GM13977 (cell line): ENCODE results near the gene MAP1LC3B2.

Experiments used
- DNase-seq: peaks from one replicate; pipeline ENCODE4 v3.0.0; 2012; ENCODE audit warnings: low spot score
- CTCF ChIP-seq: IDR thresholded peaks from 2 replicates; pipeline ENCODE4 v1.5.1; 2012; ENCODE audit warnings: mild to moderate bottlenecking, control low read depth; ENCODE audit not compliant: insufficient read depth; ENCODE audit errors: extremely low read depth, missing control alignments
- in situ Hi-C: fragments of 300-500 bp; cut with MboI; formaldehyde crosslinking; loops from one replicate; pipeline ENCODE4 v1.12.0; 2022; ENCODE audit warnings: low sequenced_read_pairs, low pct_unique_long_range_greater_than_20kb, mixed read lengths, inconsistent platforms; ENCODE audit not compliant: unreplicated experiment

MAP1LC3B2 gene

GRCh38 chr12:116556356-116556952 is 2.7 kb upstream of the MAP1LC3B2 start:
- in situ Hi-C loops = loop anchor here (25.0 kb wide), 1 partner anchor 269 kb away; the partner anchor contains the start of gene MED13L
- no peak for TF ChIP-seq CTCF

GRCh38 chr12:116556964-116557698 is 2.0 kb upstream of the MAP1LC3B2 start:
- in situ Hi-C loops = loop anchor here (25.0 kb wide), 1 partner anchor 270 kb away; the partner anchor contains the start of gene MED13L
- TF ChIP-seq CTCF = no peak
- no peak for DNase-seq

More at GRCh38 chr12:116556356-116556952, 2.7 kb upstream of the MAP1LC3B2 start:
- no peak for DNase-seq

- TF ChIP-seq CTCF = no peak
- in situ Hi-C loops = loop anchor here (25.0 kb wide), 1 partner anchor 271 kb away; the partner anchor contains the start of gene MED13L
- DNase-seq = no peak
Measured at GRCh38 chr12:116558280-116559161, 660 bp upstream of the MAP1LC3B2 start.

GRCh38 chr12:116561181-116561821 is 2.1 kb downstream of the MAP1LC3B2 start:
- no peak for TF ChIP-seq CTCF
- no peak for DNase-seq
- in situ Hi-C loops = loop anchor here (25.0 kb wide), 1 partner anchor 274 kb away; the partner anchor contains the start of gene MED13L

GRCh38 chr12:116562090-116562489 is 2.9 kb downstream of the MAP1LC3B2 start:
- DNase-seq = no peak
- no peak for TF ChIP-seq CTCF
- in situ Hi-C loops = loop anchor here (25.0 kb wide), 1 partner anchor 275 kb away; the partner anchor contains the start of gene MED13L

- DNase-seq = no peak
- TF ChIP-seq CTCF = no peak
- in situ Hi-C loops = loop anchor here (25.0 kb wide), 1 partner anchor 276 kb away; the partner anchor contains the start of gene MED13L
Measured at GRCh38 chr12:116563262-116563661, 4.1 kb downstream of the MAP1LC3B2 start.
